ENCODE data around the gene ROPN1L.

ROPN1L gene

DNA sequence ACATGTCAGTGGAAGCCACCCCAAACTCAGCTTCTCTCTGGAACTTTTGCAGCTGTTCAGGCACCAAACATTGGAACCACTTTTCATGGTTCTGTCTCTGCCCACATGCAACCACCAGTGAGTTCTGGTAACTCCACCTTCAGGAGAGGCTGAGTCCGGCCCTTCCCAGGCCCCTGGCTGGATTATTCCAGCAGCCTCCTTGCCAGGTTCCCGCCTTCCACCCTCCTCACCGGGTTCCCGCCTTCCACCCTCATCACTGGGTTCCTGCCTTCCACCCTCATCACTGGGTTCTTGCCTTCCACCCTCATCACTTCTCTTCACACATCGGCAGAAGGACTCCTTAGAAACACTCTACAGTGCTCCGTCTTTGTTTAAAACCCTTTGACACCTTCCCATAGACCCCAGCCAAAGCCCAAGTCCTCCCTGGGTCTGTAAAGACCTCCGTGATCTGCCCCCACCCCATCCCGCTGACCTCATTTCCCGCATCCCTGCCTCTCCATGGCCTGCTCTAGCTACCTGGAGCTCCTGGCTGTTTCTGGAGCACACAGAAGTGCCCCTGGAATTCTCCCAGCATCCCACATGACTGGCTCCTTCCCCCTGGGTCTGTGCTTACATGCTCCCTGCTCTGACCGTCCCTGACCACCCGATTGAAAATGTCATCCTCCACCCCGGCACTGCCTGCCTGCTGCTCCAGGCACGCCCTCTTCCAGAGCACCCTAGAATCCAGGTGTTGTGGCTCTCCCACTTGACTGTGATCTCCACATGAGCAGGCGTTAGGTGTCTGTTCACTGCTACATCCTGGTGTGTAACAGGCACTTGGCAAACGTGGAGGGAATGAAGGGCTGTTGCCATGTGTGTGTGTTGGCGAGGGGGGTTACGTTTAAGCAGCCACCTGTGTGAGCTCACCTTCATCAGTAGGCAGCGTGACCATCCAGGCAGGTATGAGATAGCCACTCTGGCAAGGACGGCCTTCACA is 17.7 kb downstream of the ROPN1L start:
- DNase-seq = no peak

DNA sequence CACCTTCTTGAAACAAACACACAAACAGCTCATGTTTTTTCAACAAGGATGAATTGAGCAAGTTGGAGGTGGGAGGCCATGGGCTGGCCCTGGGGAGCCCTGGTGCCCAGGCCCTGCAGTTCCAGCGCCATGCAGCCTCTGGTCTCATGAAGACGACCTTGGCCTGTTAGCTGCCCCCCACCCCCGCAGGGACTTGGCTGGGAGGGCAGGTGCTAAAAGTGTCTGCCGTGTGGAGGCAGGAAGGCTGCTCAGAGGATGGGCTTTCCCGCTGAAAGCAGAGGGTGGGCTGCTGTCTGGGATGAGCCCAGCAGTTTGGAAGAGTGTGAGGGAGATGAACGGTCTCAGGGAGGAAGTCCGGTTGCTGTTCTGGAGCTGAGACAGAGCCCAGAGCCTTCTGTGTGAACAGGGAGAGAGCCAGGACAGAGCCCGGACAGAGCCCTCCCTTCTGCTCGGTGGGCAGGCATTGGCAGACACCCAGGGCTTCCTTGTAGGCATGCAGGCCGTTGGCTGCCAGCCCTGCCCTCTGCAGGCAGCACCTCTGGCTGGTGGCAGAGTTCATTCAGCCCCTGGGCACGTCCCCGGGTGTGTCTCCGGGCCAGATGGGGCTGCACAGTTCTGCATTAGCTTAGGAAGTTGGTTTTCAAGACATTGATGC is 18.7 kb downstream of the ROPN1L start:
- DNase-seq = no peak

DNA sequence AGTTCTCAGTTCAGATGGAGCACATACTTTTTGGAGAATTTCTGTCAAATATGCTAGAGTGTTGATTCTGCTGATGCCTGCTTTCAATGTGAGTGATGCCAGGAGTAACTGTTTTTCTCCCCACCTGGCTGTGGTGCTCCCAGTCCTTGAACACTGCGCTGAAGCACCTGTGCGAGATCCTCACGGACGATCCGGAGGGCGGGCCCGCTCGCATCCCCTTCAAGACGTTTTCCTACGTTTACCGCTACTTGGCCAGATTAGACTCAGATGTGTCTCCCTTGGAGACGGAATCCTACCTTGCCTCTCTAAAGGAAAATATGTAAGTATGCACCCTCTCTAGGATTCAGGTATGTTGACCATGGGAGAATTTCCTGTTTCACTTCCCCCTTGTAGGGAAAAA is 19.4 kb downstream of the ROPN1L start:
- DNase-seq = no peak

DNA sequence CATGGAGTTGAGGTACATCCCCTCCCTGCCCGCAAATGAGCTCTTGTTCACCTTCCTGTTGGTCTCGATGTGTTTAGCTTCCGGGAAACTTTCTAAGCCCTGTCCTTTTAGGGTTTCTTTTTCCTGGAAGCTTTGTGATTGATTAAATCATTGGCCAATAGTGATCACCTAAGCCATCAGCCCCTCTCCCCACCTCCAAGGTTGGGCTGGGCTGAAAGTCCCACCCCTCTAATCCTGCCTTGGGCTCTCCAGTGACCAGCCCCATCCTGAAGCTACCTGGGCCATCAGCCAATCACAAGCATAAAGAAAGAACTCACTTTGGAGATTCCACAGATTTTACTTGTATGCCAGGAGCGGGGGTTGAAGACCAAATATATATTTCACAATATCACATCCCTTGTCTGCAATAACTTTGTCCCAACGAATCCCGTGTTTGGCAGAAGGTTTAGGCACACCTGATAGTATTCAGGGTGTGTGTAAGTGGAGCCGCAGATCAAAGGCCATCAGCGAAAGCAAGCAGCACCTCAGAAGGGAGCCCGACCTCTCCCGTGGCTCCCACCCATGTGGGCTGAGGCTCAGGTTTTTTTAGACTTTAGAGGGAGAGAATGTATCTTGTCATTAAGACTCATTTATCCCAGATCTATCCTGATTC is 20.4 kb downstream of the ROPN1L start:
- no peak for DNase-seq

DNA sequence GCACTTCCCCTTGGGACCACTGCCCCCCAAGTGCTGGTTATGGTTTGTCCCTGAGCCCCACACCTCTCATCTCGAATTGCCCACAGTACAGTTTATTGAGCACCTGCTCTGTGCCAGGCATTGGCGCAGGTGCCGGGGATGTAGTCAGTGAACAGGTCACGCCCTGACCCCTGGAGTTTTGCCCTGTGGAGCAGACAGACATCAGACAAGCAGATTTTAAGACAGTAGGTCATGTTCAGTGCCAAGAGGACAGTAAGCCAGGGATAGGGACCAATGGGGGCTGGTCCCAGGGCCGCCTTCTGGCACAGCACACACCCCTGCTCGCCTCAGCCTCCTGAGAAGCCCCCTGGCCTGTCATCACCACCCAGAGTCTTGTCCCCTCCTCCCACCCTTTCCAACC is 21.9 kb downstream of the ROPN1L start:
- DNase-seq = no peak

DNA sequence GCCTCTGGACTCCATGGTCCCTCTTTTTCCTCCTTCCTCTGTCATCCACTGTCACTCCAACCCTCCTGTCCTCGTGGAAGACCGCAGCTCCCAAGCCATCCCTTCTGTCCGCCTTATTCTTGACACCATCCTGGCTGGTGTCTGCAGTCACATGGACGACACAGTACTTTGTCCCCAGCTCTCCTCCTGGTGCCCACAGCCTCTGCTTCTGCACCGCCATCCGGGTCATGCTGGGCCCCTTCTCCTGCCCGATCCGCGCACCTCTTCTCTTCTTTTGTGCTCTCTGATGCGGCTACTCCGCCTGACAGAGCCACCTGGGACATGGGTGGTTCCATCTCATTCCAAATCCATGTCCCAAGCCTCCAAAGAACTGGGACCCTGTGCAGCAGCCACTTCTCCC is 22.5 kb downstream of the ROPN1L start:
- DNase-seq = no peak

DNA sequence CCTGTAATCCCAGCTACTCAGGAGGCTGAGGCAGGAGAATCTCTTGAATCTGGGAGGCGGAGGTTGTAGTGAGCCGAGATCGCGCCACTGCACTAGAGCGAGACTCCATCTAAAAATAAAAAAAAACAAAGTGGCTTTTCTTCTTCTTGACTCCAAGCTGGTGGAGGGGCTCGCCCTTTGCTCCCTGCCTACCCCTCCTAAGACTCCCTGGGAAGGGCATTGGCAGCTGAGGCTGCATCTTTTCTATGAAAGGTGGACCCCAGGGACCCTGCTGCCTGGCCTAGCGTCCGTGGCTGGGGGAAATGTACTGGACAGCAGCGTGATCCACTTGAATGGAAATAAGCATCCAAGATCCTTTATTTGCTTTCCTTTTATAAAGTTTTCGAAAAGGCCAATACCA is 24.0 kb downstream of the ROPN1L start:
- DNase-seq = no peak

- DNase-seq = no peak
Measured at GRCh38 chr5:10466446-10467073, 24.9 kb downstream of the ROPN1L start.

GRCh38 chr5:10467281-10468198 is 25.9 kb downstream of the ROPN1L start:
- no peak for DNase-seq

- no peak for DNase-seq
Measured at GRCh38 chr5:10468256-10468655, 26.6 kb downstream of the ROPN1L start.

GRCh38 chr5:10469253-10470050 is 27.8 kb downstream of the ROPN1L start:
- DNase-seq = no peak

- no peak for DNase-seq
Measured at GRCh38 chr5:10470669-10471068, 29.0 kb downstream of the ROPN1L start.

DNA sequence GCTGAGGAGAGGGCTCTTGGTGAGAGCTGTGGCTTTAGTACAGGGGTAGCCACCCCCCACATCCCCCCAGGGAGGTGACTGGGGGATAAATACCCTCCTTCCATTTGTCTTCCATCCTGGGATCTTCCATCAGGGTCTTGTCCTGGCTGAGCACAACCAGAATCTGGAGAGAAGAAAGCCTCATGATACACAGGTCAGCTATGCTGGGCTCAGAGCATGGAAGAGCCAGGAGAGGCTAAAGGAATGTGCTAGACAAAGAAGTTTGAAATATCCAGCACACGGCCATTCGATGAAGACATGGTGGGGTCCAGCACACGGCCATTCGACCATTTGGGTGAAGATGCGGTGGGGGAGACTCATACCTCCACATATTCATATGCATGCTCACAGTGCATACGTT is 30.0 kb downstream of the ROPN1L start:
- DNase-seq = no peak

GRCh38 chr5:10474521-10475075 is 32.9 kb downstream of the ROPN1L start:
- DNase-seq = no peak

DNA sequence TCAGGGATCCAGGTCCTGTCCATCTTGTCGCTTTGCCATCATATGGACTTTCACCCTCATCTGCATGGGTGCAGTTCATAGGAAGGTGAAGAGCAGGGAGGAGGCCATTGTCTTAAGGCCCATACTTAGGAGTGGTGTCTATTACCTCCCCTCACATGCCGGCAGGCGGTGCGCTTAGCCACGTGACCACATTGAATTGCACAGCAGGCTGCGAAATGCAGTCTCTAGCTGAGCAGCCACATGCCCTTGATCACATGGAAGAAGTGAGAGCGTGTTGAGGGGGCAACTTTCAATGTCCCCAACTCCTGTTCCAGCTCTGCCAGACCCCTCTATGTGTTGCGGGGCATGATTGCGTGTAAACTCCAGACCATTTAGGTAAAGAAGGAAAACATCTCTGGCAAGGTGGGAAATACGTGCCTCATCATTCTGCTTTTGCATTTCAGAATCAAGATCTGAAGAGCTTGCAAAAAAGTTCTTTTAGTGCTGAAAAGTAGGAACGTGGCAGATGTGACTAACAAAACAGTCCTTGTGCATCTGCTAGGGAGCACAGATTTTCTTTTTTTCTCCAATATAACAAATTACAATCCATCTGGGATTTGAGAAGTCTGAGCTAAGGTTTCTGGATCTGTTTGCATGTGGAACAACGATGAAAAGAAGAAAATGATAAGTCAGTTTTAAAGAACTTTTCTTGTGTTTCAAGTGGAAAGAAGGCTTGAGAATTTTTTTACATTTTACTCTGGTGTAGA is 34.4 kb downstream of the ROPN1L start:
- no peak for DNase-seq

DNA sequence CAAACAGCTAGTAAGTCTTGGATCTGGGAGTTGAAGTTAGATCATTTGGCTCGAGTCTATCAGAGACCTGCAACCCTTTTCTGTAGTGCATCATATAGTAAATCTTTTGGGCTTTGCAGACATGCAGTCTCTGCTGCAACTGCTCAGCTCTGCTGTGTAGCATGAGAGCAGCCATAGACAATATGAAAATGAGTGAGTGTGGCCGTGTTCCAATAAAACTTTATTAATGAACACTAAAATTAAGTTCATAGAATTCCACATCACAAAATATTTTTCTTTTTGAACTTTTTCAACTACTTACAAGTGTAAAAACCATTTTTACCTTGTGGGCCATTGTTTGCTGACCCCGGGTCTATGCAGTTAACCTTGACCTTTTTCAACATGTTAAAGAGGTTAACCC is 35.2 kb downstream of the ROPN1L start:
- no peak for DNase-seq

DNA sequence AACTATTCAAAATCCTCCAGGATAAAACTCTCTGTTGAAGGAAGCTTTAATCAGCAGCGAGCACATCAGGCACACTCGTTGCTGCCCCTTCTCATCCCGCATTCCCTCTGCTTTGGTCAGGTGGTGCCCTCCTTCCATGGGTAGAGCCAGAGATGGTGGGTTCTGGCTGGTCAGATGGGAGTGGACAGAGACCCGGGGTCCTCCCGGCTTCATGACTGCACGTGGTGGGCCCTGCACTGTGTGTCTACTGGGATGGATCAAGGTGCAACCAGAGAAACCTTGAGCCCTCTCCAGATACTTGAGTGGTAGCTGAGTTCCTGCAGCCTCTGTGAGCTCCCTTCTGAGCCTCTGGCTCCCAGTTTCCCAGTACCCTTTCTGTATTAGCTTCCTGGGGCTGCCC is 36.3 kb downstream of the ROPN1L start:
- no peak for DNase-seq

- DNase-seq = no peak
Measured at GRCh38 chr5:10478436-10478835, 36.8 kb downstream of the ROPN1L start.

- no peak for DNase-seq
Measured at GRCh38 chr5:10479154-10479721, 37.6 kb downstream of the ROPN1L start.
